ENCODE measurements around the gene RPL27A.
"Not testable (repeated sequence)": the region's sequence is repeated elsewhere in the genome, so short reads cannot be mapped to it uniquely, and the experiment has no call there.

Gene RPL27A

DNA sequence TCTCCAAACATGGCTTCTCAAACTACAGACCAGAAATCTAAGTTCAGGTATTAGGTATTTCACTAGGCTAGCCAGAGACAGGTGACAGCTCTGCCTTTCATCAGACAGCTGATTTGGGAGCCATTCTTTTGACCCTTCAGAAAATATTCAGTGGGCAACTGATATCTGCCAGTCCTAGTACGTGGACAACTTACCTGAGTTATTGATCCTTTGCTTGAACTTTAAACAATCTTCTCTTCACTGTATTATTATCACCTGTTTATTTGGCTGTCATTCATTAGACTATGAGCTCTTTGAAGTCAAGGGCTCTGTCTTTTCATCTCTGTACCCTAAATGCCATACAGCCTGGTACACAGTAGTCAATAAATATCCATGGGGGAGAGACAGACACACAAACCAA, 17.4 kb upstream of the RPL27A start:
- Histone ChIP-seq H3K36me3 (peaks cover 0 to 22% (median 0%) of the 10 kb centered on the region in 11 experiments; a peak in 5 of 22 replicates), H3K9ac (no peak overlapping the region), H3K27ac (no peak overlapping the region), H3K4me3 (no peak overlapping the region), H4K20me1 (no peaks in the 10 kb centered on the region; a peak in 1 of 22 replicates), H3K4me2 (no peak overlapping the region), H3K9me3 (replicated peaks in 1 of 11) (no peaks in the 10 kb centered on the region), H3K27me3 (no peaks in the 10 kb centered on the region), H3K4me1 (no peaks in the 10 kb centered on the region)
- TF ChIP-seq Cebpa-rat (IDR thresholded peaks at IDR 0.05) = no peak

DNA sequence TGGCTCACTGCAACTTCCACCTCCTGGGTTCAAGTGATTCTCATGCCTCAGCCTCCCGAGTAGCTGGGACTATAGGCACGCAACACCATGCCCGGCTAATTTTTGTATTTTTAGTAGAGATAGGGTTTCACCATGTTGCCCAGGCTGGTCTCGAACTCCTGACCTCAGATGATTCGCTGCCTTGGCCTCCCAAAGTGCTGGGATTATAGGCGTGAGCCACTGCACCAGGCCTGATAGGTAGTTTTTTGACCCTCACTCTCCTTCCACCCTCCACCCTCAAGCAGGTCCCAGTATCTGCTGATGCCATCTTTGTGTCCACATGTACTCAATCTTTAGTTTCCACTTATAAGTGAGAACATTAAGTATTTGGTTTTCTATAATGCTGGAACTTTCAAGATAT, 12.5 kb upstream of the RPL27A start:
- not testable (repeated sequence) for H3K4me2 ChIP-seq; H3K27ac ChIP-seq; H3K9ac ChIP-seq; H3K27me3 ChIP-seq; H3K4me3 ChIP-seq; H3K9me3 ChIP-seq (replicated peaks in 1 of 11); H4K20me1 ChIP-seq
- Histone ChIP-seq H3K36me3 (peaks cover 0 to 52% (median 7%) of the 10 kb centered on the region in 11 experiments; a peak in 10 of 22 replicates), H3K4me1 (peaks cover 0 to 11% (median 3%) of the 10 kb centered on the region in 10 experiments; a peak in 7 of 20 replicates)

DNA sequence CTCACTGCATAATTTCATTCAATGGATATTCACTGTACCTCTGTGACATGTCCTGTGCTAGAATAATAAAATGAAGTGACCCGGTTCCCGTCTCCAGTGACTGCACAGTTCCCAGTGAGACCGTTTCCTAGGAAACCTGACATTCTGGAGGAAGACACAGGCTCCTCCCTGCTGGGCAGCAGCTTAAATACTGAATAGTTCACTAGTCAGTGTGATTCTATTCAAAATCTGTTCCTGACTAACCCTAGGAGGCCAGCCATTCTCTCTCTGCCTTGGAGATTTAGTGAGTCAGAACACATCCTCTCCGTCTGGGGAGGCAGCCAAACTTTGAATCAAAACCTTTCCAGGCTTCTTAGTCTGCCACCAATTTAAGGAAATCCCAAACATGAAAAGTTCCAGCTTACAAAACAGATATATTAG, 11.4 kb upstream of the RPL27A start:
- H3K4me2 ChIP-seq = no peak overlapping the region
- H3K9me3 ChIP-seq (replicated peaks in 1 of 11) = no peaks in the 10 kb centered on the region
- H3K4me1 ChIP-seq = peaks cover 0 to 11% (median 3%) of the 10 kb centered on the region in 10 experiments; a peak in 7 of 20 replicates
- no peak overlapping the region for H3K4me3 ChIP-seq
- no peak for TF ChIP-seq Cebpa-rat (IDR thresholded peaks at IDR 0.05)
- no peak overlapping the region for H3K27ac ChIP-seq
- H3K36me3 ChIP-seq = peaks cover 0 to 51% (median 7%) of the 10 kb centered on the region in 11 experiments; a peak in 10 of 22 replicates
- no peaks in the 10 kb centered on the region for H3K27me3 ChIP-seq
- no peaks in the 10 kb centered on the region for H4K20me1 ChIP-seq
- H3K9ac ChIP-seq = peak overlapping the region in 2 of 11 experiments; percentile 11 to 24; a peak in 1 of 22 replicates

DNA sequence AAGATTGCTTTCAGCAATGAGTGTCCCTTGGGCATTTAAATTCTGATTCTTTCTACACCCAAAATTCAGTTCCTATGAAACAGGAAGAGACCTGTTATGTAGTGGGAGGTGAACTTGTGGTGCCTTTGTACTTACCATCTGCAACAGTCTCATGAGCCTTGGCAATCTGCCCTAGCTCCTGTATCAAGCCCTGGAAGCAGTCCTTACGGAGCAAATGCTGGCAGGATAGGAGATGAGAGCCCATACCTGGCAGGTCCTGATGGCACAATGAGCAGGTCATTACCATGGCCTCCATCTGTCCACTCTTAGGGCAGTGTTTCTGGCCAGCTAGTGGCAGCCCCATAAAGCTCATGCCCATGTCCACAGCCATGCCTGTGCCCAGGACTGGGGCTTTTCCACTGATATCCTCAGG, 10.9 kb upstream of the RPL27A start:
- H3K27me3 ChIP-seq = no peaks in the 10 kb centered on the region
- no peak overlapping the region for H3K27ac ChIP-seq
- H3K4me2 ChIP-seq = no peak overlapping the region; a peak in 1 of 22 replicates
- H3K4me3 ChIP-seq = no peak overlapping the region
- H3K9ac ChIP-seq = peak overlapping the region in 1 of 11 experiments; percentile 24; a peak in 1 of 22 replicates
- peaks cover 0 to 55% (median 7%) of the 10 kb centered on the region in 11 experiments; a peak in 10 of 22 replicates for H3K36me3 ChIP-seq
- no peak for TF ChIP-seq Cebpa-rat (IDR thresholded peaks at IDR 0.05)
- no peaks in the 10 kb centered on the region for H3K9me3 ChIP-seq (replicated peaks in 1 of 11)
- no peaks in the 10 kb centered on the region for H4K20me1 ChIP-seq
- H3K4me1 ChIP-seq = peaks cover 0 to 11% (median 3%) of the 10 kb centered on the region in 10 experiments; a peak in 7 of 20 replicates

DNA sequence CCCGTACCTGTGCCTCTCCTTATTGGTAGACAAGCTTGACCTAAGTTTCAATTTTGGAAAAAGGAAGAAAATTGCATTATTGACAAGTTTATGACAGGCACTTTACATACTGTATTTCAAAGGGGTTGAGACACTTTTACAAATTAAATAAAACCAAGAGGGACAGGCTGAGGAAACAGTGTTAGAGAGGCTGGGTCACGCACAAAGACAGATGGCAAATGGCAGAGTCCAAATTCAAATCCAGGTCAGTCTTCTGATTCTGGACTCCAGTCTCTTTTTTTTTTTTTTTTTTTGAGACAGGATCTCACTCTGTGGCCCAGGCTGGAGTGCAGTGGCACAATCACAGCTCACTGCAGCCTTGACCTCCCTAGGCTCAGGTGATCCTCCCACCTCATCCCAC, 10.2 kb upstream of the RPL27A start:
- Histone ChIP-seq H3K27me3 (no peaks in the 10 kb centered on the region), H3K4me2 (no peak overlapping the region), H3K27ac (no peak overlapping the region), H3K4me3 (no peak overlapping the region), H3K36me3 (peaks cover 0 to 59% (median 7%) of the 10 kb centered on the region in 11 experiments; a peak in 10 of 22 replicates), H3K9me3 (replicated peaks in 1 of 11) (no peaks in the 10 kb centered on the region), H4K20me1 (no peaks in the 10 kb centered on the region), H3K4me1 (peaks cover 0 to 11% (median 3%) of the 10 kb centered on the region in 10 experiments; a peak in 7 of 20 replicates), H3K9ac (no peak overlapping the region)
- no peak for TF ChIP-seq Cebpa-rat (IDR thresholded peaks at IDR 0.05)

DNA sequence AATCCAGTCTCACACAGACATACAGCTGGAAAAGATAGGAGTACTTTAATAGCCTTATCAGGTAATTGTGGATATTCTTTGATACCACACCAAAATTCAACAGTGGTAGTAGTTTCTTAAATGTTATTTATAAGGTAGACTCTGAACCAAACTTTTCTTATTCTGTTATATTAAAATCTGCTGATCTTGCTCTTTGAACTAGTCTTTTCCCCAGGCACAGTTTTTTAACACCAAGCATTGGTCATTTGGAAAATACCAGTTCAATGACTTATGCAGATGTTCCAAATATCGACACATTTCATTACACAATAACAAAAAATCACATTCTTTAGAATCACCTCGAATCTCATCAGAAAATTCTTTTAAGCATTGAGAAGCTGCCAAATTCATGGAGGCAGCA, 7.7 kb upstream of the RPL27A start:
- H3K27ac ChIP-seq = no peak overlapping the region
- no peaks in the 10 kb centered on the region for H3K9me3 ChIP-seq (replicated peaks in 1 of 11)
- no peak overlapping the region for H3K4me3 ChIP-seq
- peaks cover 0 to 11% (median 3%) of the 10 kb centered on the region in 10 experiments; a peak in 7 of 20 replicates for H3K4me1 ChIP-seq
- H3K27me3 ChIP-seq = no peaks in the 10 kb centered on the region
- no peak overlapping the region for H3K4me2 ChIP-seq
- no peak for TF ChIP-seq Cebpa-rat (IDR thresholded peaks at IDR 0.05)
- no peaks in the 10 kb centered on the region for H4K20me1 ChIP-seq
- H3K36me3 ChIP-seq = peaks cover 0 to 63% (median 7%) of the 10 kb centered on the region in 11 experiments; a peak in 10 of 22 replicates
- no peak overlapping the region for H3K9ac ChIP-seq

DNA sequence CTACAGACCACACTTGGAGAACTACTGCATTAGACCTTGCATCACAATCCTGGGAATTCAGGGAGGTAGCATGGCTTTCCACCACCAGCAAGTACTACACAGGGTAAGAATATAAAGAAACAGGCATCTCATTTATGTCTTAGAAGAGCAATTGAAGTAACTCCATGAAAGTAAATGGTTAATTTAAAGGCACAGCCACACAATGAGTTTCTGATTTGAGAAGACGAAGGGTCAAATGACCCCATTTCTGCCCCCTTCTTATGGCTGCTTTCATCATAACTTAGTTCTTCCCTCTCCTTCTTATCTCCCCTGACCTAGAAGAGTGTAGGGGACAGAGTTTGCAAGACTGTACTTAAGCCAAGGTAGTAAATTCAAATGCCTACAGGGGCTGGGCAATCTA, 6.1 kb upstream of the RPL27A start:
- no peak for TF ChIP-seq Cebpa-rat (IDR thresholded peaks at IDR 0.05)
- H3K9me3 ChIP-seq (replicated peaks in 1 of 11) = no peaks in the 10 kb centered on the region
- no peaks in the 10 kb centered on the region for H4K20me1 ChIP-seq
- H3K9ac ChIP-seq = no peak overlapping the region
- no peaks in the 10 kb centered on the region for H3K27me3 ChIP-seq
- no peak overlapping the region for H3K4me3 ChIP-seq
- no peak overlapping the region for H3K4me2 ChIP-seq
- no peak overlapping the region for H3K27ac ChIP-seq
- H3K4me1 ChIP-seq = peaks cover 0 to 8% (median 3%) of the 10 kb centered on the region in 10 experiments; a peak in 14 of 20 replicates
- peaks cover 0 to 50% (median 6%) of the 10 kb centered on the region in 11 experiments; a peak in 10 of 22 replicates for H3K36me3 ChIP-seq

DNA sequence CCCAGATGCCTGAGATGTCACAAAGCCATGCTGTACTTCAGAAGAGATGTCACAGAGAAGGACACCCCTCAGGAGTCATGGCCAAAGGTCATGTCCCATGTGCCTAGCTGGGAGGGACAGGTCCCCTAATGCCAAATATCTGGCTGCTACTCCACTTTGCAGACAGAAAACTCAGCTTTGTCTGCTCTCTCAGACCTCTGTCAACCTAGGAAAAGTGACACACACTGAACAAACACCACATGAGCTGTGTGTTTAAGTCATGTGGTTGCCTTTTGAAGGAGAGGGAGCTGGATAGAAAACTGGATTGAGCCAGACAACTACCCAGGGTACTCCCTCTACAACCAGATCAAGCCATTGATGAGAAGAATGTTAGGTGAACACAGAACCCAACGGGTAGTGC, 3.6 kb upstream of the RPL27A start:
- no peak for TF ChIP-seq Cebpa-rat (IDR thresholded peaks at IDR 0.05)
- Histone ChIP-seq H3K4me3 (no peak overlapping the region), H3K27ac (no peak overlapping the region), H3K27me3 (no peaks in the 10 kb centered on the region), H3K4me2 (no peak overlapping the region), H4K20me1 (peaks cover 3 to 10% (median 7%) of the 10 kb centered on the region in 11 experiments; a peak in 19 of 22 replicates), H3K4me1 (peaks cover 4 to 11% (median 10%) of the 10 kb centered on the region in 10 experiments), H3K36me3 (peaks cover 7 to 43% (median 8%) of the 10 kb centered on the region in 11 experiments), H3K9ac (no peak overlapping the region), H3K9me3 (replicated peaks in 1 of 11) (no peaks in the 10 kb centered on the region)

DNA sequence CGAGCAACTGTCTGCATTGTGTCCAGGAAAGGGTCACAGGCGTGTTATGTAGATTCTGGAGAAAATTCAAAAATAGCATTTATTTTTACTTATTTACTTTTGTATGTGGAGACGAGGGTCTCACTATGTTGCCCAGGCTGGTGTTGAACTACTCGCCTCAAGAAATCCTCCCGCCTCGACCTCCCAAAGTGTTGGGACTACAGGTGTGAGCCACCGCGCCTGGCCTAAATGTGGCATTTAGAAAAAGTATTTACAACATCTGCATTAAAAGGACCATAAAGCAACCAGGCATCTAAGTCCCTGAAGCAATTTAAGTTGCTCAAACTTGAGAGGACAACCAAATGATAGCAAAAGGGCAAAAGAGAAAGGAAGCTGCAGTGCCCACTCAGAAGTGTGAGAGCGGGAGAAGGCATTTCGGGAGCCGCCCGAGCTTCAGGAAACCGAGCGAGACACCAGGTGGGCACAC, 722 bp upstream of the RPL27A start:
- TF ChIP-seq Cebpa-rat (IDR thresholded peaks at IDR 0.05) = no peak
- H3K4me2 ChIP-seq = peak overlapping the region; percentile 77 to 94 (median 84)
- H3K36me3 ChIP-seq = peaks cover 36 to 57% (median 37%) of the 10 kb centered on the region in 11 experiments
- peaks cover 22 to 38% (median 34%) of the 10 kb centered on the region in 11 experiments; a peak in 20 of 22 replicates for H4K20me1 ChIP-seq
- H3K9me3 ChIP-seq (replicated peaks in 1 of 11) = no peaks in the 10 kb centered on the region
- peaks cover 33 to 40% (median 39%) of the 10 kb centered on the region in 10 experiments for H3K4me1 ChIP-seq
- H3K4me3 ChIP-seq = peak overlapping the region; percentile 83 to 100 (median 92)
- no peaks in the 10 kb centered on the region for H3K27me3 ChIP-seq
- peak overlapping the region; percentile 97 to 100 (median 99) for H3K27ac ChIP-seq
- H3K9ac ChIP-seq = peak overlapping the region; percentile 97 to 100 (median 99)

Data from BLaER1 treated with 17β-estradiol and CSF1 and Interleukin-3, amounts not matched to agents 10 nM and 100 nM (cell line).